Measurements from ENCODE around the gene OR2F1.

DNA sequence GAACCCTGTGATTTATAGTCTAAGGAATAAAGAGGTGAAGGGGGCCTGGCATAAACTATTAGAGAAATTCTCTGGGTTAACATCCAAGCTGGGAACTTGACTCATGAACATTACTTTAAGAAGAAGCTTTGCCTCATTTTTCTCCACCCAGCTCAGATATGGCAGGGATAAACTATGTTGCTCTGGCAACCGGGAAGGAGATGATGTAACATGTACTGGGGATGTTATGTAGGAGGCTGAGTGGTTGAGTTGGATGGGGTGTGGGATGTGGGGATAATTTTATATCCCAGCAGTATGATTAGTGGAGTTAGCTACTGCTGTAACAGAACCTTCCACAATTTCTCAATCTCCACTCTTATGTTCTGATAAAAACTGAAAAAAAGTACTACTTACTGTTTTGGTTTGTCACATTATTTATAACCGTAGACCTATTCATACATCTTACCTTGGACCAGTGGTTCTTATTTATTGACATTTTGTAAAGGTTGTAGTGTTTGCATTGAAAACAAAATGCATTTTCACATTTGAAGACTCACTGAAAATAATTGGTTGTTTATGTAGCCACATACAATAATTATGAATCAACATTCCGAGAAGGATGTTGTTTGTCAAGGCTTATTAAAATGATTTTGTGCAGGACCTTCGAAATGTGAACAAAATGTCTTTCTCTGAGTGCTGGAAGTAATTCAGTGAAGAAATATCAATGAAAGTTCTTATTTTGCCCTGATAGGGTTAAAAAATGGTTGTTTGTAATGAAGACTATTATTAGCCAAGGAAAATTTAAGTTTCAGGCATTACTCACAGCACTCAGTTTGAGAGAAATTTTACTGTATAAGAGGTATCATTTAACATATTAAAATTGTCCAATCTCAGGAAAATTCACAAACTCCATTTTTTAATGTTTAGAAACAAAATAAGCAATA is 18.3 kb upstream of the OR2F1 start:
- TF ChIP-seq EZH2phosphoT487 (IDR thresholded peaks at IDR 0.05; ENCODE audit: borderline replicate concordance), result no peak
- TF ChIP-seq YY1 (IDR thresholded peaks at IDR 0.05; ENCODE audit: extremely low read depth, insufficient replicate concordance, low read depth, low read length), result no peak
- TF ChIP-seq, protein P1, sequence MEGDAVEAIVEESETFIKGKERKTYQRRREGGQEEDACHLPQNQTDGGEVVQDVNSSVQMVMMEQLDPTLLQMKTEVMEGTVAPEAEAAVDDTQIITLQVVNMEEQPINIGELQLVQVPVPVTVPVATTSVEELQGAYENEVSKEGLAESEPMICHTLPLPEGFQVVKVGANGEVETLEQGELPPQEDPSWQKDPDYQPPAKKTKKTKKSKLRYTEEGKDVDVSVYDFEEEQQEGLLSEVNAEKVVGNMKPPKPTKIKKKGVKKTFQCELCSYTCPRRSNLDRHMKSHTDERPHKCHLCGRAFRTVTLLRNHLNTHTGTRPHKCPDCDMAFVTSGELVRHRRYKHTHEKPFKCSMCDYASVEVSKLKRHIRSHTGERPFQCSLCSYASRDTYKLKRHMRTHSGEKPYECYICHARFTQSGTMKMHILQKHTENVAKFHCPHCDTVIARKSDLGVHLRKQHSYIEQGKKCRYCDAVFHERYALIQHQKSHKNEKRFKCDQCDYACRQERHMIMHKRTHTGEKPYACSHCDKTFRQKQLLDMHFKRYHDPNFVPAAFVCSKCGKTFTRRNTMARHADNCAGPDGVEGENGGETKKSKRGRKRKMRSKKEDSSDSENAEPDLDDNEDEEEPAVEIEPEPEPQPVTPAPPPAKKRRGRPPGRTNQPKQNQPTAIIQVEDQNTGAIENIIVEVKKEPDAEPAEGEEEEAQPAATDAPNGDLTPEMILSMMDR (IDR thresholded peaks at IDR 0.05 in 2 of 3, conservative IDR thresholded peaks at IDR 0.05 in 1 of 3; ENCODE audit: borderline replicate concordance in 1 of 3, insufficient read depth in 1 of 3, low read depth in 2 of 3, low read length in 2 of 3), result no peak
- TF ChIP-seq, protein P2, sequence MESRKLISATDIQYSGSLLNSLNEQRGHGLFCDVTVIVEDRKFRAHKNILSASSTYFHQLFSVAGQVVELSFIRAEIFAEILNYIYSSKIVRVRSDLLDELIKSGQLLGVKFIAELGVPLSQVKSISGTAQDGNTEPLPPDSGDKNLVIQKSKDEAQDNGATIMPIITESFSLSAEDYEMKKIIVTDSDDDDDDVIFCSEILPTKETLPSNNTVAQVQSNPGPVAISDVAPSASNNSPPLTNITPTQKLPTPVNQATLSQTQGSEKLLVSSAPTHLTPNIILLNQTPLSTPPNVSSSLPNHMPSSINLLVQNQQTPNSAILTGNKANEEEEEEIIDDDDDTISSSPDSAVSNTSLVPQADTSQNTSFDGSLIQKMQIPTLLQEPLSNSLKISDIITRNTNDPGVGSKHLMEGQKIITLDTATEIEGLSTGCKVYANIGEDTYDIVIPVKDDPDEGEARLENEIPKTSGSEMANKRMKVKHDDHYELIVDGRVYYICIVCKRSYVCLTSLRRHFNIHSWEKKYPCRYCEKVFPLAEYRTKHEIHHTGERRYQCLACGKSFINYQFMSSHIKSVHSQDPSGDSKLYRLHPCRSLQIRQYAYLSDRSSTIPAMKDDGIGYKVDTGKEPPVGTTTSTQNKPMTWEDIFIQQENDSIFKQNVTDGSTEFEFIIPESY (IDR thresholded peaks at IDR 0.05; ENCODE audit: extremely low read depth, insufficient replicate concordance, low read length), result no peak
- TF ChIP-seq ELF1 (IDR thresholded peaks at IDR 0.05; ENCODE audit: borderline replicate concordance, low read depth), result no peak
- no peak for TF ChIP-seq ZFX (IDR thresholded peaks at IDR 0.05)
- no peak for TF ChIP-seq TCF7L2 (IDR thresholded peaks at IDR 0.05; ENCODE audit: borderline replicate concordance, extremely low read depth, insufficient read depth, insufficient read length)
- no peak for TF ChIP-seq ZNF274 (IDR thresholded peaks at IDR 0.05; ENCODE audit: low read depth, low read length)
- TF ChIP-seq POLR2A (IDR thresholded peaks at IDR 0.05; ENCODE audit: borderline replicate concordance, extremely low read depth, insufficient read depth, insufficient read length), result no peak
- TF ChIP-seq RAD21 (IDR thresholded peaks at IDR 0.05; ENCODE audit: low read depth), result no peak
- TF ChIP-seq EZH2 (IDR thresholded peaks at IDR 0.05), result no peak
